IPS DF 19.7 (cell line): ENCODE data around the gene NFATC2IP.
"Not testable (repeated sequence)": the region's sequence is repeated elsewhere in the genome, so short reads cannot be mapped to it uniquely, and the experiment has no call there.

ENCODE experiments used
- DNase-seq: peaks from one replicate; pipeline ENCODE4 v3.0.0-alpha.2; 2013; ENCODE audit warnings: low read depth, low spot score

Gene NFATC2IP

DNA sequence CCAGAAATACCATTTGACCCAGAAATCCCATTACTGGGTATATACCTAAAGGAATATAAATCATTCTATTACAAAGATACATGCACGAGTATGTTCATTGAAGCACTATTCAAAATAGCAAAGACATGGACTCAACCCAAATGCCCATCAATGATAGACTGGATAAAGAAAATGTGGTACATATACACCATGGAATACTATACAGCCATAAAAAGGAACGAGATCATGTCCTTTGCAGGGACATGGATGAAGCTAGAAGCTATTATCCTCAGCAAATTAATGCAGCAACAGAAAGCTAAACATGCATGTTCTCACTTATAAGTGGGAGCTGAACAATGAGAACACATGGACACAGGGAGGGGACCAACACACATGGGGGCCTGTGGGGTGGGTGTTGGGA, 24.5 kb upstream of the NFATC2IP start:
- DNase-seq: not testable (repeated sequence)

DNA sequence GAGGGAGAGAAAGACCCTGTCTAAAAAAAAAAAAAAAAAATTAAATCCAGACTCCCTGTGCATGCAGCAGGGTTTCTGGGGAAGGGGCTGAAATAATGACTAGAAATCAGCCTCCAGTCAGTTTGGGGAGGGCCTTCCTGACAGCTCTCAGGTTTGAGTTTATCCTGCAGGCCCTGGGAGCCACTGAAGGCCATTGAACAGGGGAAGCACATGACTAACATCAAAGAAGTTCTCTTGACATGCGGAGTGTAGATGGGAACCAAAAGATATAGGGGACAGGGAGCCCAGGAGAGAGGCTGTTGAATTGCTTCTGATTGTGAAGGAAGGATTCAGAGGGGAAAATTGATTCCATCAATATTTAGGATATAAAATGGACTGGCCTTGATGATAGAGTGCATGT, 22.9 kb upstream of the NFATC2IP start:
- no peak for DNase-seq

DNA sequence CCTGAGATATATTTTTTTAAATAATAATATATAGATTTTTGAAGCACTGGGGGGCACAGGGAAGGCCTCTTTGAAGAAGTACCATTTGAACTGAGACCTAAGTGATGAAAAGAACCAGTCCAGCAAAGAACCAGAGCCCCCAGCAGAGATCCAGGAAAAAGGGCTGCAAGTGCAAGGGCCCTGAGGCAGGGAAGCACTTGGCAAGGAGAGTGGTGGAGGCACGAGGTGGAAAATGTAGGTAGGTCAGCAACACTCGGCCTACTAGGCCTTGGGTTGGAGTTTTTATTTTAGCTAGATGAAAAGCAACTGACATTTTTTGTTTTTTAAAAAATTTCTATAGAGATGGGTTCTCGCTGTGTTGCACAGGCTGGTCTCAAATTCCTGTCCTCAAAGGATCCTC, 20.5 kb upstream of the NFATC2IP start:
- no peak for DNase-seq

DNA sequence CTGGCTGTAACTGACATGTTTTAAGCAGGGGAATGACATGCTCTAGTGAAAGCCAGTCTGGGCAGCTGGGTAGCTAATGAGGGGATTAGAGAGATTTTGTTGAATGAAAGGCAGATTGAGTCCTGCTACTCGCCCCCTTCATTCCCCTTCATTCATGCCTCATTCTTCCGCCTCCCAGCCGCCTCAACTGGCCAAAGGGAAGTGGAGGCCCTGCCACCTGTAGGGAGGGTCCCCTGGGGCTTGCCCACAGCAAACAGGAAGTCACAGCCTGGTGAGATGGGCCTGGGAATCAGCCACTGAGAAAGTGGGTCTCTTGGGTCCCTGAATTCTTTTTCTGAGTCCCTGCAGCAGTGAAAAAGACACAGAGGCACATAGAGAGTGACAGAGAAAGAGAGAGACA, 20.1 kb upstream of the NFATC2IP start:
- no peak for DNase-seq

DNA sequence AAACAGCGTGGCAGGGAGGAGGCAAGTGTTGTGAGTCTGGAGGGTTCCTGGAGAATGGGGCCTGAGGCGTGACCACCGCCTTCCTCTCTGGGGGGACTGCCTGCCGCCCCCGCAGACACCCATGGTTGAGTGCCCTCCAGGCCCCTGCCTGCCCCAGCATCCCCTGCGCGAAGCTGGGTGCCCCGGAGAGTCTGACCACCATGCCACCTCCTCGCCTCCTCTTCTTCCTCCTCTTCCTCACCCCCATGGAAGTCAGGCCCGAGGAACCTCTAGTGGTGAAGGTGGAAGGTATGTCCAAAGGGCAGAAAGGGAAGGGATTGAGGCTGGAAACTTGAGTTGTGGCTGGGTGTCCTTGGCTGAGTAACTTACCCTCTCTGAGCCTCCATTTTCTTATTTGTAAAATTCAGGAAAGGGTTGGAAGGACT, 18.9 kb upstream of the NFATC2IP start, which contains the start of gene CD19:
TSS of gene CD19 (plus strand) at position 171 of the 425 bp plus-strand sequence. CDS start at position 201, 30 bp downstream.
- DNase-seq: no peak

DNA sequence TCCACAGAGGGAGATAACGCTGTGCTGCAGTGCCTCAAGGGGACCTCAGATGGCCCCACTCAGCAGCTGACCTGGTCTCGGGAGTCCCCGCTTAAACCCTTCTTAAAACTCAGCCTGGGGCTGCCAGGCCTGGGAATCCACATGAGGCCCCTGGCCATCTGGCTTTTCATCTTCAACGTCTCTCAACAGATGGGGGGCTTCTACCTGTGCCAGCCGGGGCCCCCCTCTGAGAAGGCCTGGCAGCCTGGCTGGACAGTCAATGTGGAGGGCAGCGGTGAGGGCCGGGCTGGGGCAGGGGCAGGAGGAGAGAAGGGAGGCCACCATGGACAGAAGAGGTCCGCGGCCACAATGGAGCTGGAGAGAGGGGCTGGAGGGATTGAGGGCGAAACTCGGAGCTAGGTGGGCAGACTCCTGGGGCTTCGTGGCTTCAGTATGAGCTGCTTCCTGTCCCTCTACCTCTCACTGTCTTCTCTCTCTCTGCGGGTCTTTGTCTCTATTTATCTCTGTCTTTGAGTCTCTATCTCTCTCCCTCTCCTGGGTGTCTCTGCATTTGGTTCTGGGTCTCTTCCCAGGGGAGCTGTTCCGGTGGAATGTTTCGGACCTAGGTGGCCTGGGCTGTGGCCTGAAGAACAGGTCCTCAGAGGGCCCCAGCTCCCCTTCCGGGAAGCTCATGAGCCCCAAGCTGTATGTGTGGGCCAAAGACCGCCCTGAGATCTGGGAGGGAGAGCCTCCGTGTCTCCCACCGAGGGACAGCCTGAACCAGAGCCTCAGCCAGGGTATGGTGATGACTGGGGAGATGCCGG, 18.2 kb upstream of the NFATC2IP start:
- DNase-seq: no peak

DNA sequence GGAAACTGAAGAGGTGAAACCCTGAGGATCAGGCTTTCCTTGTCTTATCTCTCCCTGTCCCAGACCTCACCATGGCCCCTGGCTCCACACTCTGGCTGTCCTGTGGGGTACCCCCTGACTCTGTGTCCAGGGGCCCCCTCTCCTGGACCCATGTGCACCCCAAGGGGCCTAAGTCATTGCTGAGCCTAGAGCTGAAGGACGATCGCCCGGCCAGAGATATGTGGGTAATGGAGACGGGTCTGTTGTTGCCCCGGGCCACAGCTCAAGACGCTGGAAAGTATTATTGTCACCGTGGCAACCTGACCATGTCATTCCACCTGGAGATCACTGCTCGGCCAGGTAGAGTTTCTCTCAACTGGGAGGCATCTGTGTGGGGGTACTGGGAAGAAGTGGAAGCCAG, 17.6 kb upstream of the NFATC2IP start:
- DNase-seq: no peak

DNA sequence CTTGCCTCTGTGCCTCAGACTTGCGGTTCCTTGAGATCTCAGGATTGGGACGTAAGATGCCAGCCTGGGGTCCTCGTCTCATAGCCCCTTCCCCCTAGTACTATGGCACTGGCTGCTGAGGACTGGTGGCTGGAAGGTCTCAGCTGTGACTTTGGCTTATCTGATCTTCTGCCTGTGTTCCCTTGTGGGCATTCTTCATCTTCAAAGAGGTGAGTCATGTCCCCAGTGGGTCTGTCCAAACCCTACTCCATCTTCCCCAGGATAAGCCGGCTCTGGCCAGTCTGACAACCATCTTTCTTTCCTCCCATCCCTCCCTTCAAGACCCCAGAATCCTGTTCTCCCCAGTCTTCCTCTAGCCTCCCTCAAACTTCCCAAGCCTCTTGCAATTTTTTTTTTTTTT, 15.4 kb upstream of the NFATC2IP start:
- DNase-seq: no peak

DNA sequence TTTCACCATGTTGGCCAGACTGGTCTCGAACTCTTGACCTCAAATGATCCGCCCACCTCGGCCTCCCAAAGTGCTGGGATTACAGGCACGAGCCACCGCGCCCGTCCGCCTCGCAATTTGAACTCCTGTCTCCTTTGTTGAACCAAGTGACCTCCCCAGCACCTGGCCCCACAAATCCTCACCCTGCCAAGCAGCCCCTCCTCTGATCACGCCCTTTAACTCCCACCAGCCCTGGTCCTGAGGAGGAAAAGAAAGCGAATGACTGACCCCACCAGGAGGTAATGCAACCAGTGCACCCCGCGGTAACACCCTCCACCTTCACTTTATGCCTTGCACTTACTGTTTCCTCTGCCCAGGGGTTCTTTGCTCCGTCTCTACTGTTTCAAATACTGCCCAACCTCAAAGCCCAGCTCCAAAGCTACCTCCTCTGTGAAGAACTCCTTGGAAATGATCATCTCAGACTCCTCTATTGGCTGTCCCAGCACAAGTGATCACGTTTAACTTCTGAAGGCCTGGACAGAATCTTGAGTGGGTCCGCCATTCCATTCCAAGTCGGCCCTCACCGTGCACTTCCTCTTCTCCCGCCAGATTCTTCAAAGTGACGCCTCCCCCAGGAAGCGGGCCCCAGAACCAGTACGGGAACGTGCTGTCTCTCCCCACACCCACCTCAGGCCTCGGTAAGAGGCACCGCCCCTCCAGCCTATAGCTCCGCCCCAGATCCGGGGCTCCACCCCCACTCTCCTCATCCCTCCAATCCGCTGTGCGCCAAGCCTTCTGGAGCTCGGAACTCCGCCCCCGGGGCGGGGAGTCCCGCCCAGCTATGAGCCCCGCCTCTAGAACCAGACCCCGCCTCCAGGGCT, 14.6 kb upstream of the NFATC2IP start:
- DNase-seq: no peak

DNA sequence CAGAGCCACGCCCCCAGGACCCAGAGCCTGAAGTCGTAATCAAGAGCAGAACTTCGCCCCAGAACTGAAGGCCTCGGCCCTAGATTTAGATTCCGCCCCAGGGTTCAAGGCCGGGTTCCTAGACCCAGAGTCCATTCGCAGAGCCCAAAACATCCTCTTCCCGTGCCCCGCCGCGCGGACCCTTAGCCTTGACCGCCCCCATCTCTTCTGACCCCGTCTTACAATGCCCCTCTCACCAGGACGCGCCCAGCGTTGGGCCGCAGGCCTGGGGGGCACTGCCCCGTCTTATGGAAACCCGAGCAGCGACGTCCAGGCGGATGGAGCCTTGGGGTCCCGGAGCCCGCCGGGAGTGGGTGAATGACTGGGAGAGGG, 14.0 kb upstream of the NFATC2IP start:
- no peak for DNase-seq

DNA sequence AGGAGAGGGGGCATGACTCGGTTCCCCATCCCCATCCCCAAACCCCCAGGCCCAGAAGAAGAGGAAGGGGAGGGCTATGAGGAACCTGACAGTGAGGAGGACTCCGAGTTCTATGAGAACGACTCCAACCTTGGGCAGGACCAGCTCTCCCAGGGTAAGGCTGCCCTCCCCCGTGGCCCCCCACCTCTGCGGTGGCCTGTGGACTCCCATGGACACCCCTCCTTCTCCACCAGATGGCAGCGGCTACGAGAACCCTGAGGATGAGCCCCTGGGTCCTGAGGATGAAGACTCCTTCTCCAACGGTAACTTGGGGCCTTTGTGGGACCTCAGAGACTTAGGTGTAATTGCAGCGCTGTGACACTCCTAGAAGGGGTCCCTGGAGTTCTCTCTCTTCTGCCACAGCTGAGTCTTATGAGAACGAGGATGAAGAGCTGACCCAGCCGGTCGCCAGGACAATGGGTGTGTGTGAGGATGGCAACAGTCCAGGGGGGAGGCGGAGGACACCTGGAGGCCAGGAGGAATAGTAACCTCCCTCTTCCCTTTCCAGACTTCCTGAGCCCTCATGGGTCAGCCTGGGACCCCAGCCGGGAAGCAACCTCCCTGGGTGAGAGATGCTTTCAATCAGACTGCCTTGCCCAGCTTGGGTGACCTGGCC, 13.4 kb upstream of the NFATC2IP start:
- no peak for DNase-seq

DNA sequence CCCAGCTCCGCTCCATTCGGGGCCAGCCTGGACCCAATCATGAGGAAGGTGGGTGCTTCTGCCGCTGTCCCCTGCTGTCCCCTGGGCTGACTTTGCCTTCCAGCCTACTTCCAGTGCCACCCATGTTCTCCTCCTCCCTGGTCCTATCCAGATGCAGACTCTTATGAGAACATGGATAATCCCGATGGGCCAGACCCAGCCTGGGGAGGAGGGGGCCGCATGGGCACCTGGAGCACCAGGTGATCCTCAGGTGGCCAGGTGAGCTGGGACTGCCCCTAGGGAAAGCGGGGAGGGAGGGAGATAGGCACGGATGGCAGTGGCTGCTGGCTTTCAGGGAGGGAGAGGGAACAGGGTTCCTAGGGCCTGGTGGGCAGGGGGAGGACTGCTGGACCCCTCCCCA, 12.0 kb upstream of the NFATC2IP start:
- no peak for DNase-seq

DNA sequence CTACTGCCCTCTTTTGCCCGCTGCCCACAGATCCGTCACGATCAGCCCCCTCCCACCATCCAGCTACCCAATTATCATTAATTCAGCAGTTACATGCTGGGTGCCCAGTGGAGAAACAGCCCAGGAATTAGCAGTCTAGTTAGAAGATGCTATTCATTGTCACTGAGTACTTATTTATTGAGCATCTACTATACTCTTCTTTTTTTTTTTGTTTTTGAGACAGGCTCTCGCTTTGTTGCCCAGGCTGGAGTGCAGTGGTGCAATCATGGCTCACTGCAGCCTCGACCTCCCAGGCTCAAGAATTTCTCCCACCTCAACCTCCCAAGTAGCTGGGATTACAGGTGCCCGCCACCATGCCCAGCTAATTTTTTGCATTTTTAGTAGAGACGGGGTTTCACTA, 10.9 kb upstream of the NFATC2IP start:
- DNase-seq: not testable (repeated sequence)

DNA sequence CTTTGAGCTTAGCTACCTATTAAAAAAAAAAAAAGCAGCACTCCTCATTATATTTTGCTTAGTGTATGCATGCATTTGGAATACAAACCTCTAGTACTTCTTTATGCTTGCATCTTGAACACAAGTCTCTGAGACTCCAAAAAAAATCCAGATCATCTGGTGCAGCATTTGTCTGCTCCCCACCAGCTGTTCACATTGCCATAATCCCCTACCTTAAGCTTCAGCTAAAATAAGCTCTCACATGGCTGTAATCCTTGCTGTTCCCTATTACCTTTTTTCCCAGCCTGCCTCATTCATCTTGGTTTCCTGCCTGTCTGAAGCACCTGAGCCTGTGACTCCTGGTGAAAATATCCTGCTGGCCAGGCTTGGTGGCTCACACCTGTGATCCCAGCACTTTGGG, 7.5 kb upstream of the NFATC2IP start:
- no peak for DNase-seq

DNA sequence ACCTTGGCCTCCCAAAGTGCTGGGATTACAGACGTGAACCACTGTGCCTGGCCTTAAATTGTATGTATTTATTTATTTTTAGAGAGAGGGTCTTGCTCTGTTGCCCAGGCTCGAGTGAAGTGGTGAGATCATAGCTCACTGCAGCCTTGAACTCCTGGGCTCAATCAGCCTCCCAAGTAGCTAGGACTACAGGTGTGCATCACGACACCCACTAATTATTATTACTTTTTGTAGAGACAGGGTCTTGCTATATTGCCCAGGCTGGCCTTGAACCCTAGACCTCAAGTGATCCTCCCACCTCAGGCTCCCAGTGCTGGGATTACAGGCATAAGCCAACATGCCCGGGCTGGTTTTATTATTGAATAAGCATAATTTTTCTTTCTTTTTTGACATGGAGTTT, 4.1 kb upstream of the NFATC2IP start:
- DNase-seq: no peak

DNA sequence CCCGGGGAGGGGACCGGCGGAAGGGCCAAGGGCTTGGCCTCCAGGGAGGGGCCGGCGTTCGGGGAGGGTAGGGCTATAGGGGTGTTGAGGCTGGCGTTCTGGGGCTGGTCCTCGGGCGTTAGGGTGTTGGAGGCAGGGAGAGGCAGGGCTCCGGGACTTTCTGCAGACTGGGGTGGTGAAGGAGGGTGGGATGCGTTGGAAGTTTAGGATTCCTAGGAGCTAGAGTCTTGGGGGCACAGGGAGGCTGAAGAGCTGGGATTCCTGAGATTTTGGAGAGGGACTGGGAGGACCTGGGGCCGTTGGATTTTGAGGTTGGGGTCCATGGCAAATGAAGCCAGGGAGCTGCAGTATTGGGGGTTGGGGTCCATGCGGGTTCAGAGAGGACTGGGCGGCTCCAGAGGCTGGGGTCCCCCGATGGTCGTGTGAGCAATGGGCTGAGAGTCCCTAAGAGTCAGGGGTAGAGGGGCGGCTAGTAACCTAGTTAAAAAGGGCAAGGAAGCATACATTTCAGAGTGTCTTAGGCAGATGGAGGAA, 740 bp downstream of the NFATC2IP start:
- DNase-seq: no peak

DNA sequence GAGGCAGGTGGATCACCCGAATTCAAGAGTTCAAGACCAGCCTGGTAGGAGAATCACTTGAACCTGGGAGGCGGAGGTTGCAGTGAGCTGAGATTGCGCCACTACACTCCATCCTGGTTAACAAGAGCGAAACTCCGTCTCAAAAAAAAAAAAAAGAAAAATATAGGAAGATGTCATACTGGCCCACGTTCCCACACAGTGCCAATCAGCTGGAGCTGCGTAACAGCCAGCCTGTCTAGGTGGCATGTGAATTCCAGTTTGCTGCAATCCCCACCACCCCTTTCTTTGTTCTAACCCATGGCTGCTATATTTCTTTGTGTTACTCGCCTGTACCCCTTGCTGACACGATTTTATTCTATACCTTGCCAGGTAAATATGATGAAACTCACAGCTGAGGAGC, 7.5 kb downstream of the NFATC2IP start:
- no peak for DNase-seq

DNA sequence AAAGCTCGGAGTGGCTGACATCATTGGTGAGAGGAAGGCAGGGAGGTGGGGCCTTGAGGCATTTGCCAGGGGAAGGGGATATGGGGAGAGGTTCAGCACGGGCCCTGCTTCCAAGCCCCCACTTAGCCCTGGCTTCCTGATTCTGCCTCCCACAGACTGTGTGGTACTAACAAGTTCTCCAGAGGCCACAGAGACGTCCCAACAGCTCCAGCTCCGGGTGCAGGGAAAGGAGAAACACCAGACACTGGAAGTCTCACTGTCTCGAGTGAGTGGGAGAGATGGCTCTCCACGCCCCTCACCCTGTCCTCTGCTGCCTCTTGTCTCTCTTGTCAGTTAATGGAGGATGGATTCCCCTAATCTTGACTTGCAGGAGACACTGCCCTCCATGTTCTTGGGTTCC, 8.1 kb downstream of the NFATC2IP start:
- no peak for DNase-seq

DNA sequence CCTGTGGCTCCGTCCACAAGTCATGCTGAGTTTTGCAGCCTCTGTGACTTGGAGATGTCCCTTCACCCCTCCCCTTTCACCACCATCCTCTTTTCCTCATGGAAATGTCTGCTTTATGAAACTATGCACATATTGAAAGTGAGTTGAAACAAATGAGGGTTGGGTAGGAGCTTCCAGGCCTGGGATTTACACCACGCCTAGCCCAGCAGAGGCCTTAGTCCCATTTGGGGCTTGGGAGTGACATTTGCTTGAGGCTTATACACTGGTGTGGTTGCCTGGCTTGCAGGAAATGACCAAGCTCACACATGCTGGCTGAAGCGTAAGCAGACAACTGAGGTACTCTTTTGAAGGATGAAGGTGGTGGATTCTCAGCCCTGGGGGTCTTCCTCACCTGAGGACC, 13.3 kb downstream of the NFATC2IP start:
- DNase-seq: no peak

DNA sequence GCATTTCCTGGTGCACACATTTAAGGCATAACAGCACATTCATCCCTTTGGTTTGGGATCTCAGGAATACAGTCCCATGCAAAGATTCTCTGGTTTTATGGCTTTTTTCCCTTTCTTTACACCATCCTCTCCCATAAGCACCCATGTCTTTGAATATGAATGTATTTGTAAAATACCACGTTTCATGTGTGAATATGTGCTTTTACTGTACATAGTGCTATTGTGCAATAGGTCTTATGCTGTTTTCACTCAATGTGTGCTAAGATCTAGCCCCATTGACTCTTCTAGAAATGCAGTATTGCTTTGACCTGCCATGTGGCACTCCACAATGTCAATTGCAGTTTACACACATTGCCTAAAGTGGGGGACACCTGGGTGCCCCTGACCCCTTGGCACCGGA, 13.8 kb downstream of the NFATC2IP start:
- no peak for DNase-seq

DNA sequence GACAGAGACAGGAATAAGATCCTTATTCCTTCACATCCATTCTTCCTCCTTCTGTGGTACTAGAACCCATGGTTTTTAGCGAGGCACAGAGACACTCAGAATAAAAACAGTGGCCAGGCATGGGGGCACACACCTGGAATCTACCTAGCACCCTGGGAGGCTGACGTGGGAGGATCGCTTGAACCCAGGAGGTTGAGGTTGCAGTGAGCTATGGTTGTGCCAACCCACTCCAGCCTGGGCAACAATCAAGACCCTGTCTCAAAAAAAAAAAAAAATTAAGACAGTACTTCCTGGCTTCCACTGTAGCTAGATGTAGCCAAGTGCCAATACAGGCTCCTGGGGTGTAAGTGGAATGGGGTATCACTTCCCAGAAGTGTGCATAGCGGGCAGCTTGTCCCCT, 16.4 kb downstream of the NFATC2IP start:
- no peak for DNase-seq

DNA sequence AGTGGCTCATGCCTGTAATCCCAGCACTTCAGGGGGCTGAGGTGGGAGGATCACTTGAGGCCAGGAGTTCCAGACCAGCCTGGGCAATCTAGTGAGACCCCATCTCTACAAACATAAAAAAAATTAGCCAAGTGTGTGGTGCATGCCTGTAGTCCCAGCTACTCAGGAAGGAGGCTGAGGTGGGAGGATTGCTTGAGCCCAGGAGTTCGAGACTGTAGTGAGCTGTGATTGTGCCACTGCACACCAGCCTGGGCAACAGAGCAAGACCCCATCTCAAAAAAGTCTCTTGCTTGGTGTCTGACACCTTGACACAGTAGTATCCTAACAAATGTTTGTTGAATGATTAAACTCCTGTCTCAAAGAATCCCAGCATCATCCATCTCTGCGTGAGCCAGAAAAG, 19.0 kb downstream of the NFATC2IP start:
- not testable (repeated sequence) for DNase-seq
